Kidney (tissue), 14 donors: ENCODE data around the gene PITX2. TPM values are rescaled to one million over a fixed set of nuclear protein-coding genes. Genes with fewer than 3 reads are reported as not detected.

Experiments
- DNase-seq, 5 donors: peaks; one replicate each; pipeline ENCODE4 v3.0.0-alpha.2; 2013 to 2020
- FAIRE-seq: peaks from 2 replicates; lab custom pipeline; 2012; peaks lifted over from hg19 to GRCh38; lab: Jason Lieb, UNC
- H3K27ac ChIP-seq, 2 donors: one replicate each; pipeline ENCODE4 v1.7.0; 2013; ENCODE audit warnings: low read depth in 2 of 2, low read length in 2 of 2, inconsistent platforms in 1 of 2
- H3K27me3 ChIP-seq: one replicate; pipeline ENCODE4 v1.7.1; 2013; ENCODE audit warnings: low read length, inconsistent platforms; ENCODE audit not compliant: control insufficient read depth, insufficient read depth
- H3K36me3 ChIP-seq, 3 donors: one replicate each; pipeline versions ENCODE4 v1.7.0 to v1.7.1; 2013; ENCODE audit warnings: low read length in 3 of 3, control low read depth in 1 of 3, inconsistent platforms in 1 of 3; ENCODE audit not compliant: insufficient read depth in 3 of 3, control insufficient read depth in 2 of 3
- H3K4me1 ChIP-seq, 3 donors: one replicate each; pipeline versions ENCODE4 v1.7.0 to v1.7.1; 2013; ENCODE audit warnings: low read length in 3 of 3, inconsistent platforms in 1 of 3, low read depth in 1 of 3; ENCODE audit not compliant: control insufficient read depth in 2 of 3, insufficient read depth in 2 of 3
- H3K4me3 ChIP-seq, 3 donors: one replicate each; pipeline versions ENCODE4 v1.7.0 to v1.8.1; 2013; ENCODE audit warnings: low read length in 3 of 3, control low read depth in 1 of 3, inconsistent platforms in 1 of 3
- H3K9ac ChIP-seq, 3 donors: one replicate each; pipeline versions ENCODE4 v1.7.0 to v1.7.1; 2013; ENCODE audit warnings: low read length in 3 of 3, control low read depth in 1 of 3, inconsistent platforms in 1 of 3
- H3K9me3 ChIP-seq, 3 donors: one replicate each; pipeline versions ENCODE4 v1.7.0 to v1.7.1; 2013; ENCODE audit warnings: low read length in 3 of 3, control low read depth in 1 of 3, inconsistent platforms in 1 of 3; ENCODE audit not compliant: control insufficient read depth in 2 of 3, insufficient read depth in 1 of 3
- CTCF ChIP-seq: IDR thresholded peaks from 3 replicates; pipeline ENCODE4 v1.5.1; 2012; ENCODE audit warnings: mild to moderate bottlenecking, moderate library complexity, borderline replicate concordance; ENCODE audit not compliant: insufficient read depth; ENCODE audit errors: extremely low read depth
- intact Hi-C: fragments of 100-400 bp; cut with DNase I; formaldehyde crosslinking; loops from one replicate; pipeline ENCODE4 v1.11.1; 2022
- polyA plus RNA-seq: library from polyadenylated mRNA; stranded (reverse); fragments of 350-450 nt; fragmentation: Illumina TruSeq; extraction: RNeasy Lipid Tissue Mini Kit (QIAGEN cat#74804); gene quantifications from one replicate; pipeline ENCODE4 v1.2.3, GENCODE V29; 2014; ENCODE audit warnings: low read depth, low replicate concordance; ENCODE audit not compliant: insufficient read depth
- total RNA-seq: library from RNA; stranded (reverse); fragmentation: NEBNext Ultra II Directional; extraction: Animal tissue kit (Norgen Biotek cat#: 25700); gene quantifications from one replicate; pipeline ENCODE4 v1.2.1, GENCODE V29; 2021
- donor health status: control.
- donor health status: control.
- donor health status: control.
- donor health status: control.
- donor health status: control.
- donor health status: DM: yes; HTN: yes; CAD: no.
- donor health status: Normal renal cell carcinoma (clear cell type).

The PITX2 gene
- total and polyA plus RNA-seq, 2 donors from 2014 or later = 0.71 to 3.2 TPM

- FAIRE-seq = no peak
- Histone ChIP-seq H3K27me3 (peaks cover 92% of the 10 kb centered on the region), H3K4me3 (no peak overlapping the region), H3K27ac (no peak overlapping the region), H3K4me1 (peaks cover 0 to 15% (median 0%) of the 10 kb centered on the region in 3 donors), H3K9me3 (no peaks in the 10 kb centered on the region), H3K9ac (no peak overlapping the region), H3K36me3 (no peaks in the 10 kb centered on the region)
- DNase-seq = peak in 2 of 5 donors; percentile 9 to 33
- no peak for TF ChIP-seq CTCF
- intact Hi-C loops = no loop called here
Observed at GRCh38 chr4:110617075-110617640, 5.7 kb downstream of the PITX2 start.

GRCh38 chr4:110616238-110617074 lies 6.4 kb downstream of the PITX2 start:
- TF ChIP-seq CTCF = no peak
- Histone ChIP-seq H3K27me3 (peaks cover 91% of the 10 kb centered on the region), H3K4me1 (peaks cover 0 to 13% (median 0%) of the 10 kb centered on the region in 3 donors), H3K27ac (no peak overlapping the region), H3K9me3 (no peaks in the 10 kb centered on the region), H3K9ac (no peak overlapping the region), H3K36me3 (no peaks in the 10 kb centered on the region), H3K4me3 (peak overlapping the region in 1 of 3 donors; percentile 21)
- intact Hi-C loops = no loop called here
- FAIRE-seq = no peak
- peak in 3 of 5 donors; percentile 10 to 50 (median 14) for DNase-seq

GRCh38 chr4:110615353-110616237 lies 7.3 kb downstream of the PITX2 start:
- intact Hi-C loops = no loop called here
- H3K4me3 ChIP-seq = peak overlapping the region in 2 of 3 donors; percentile 16 to 21
- no peaks in the 10 kb centered on the region for H3K9me3 ChIP-seq
- peak; percentile 46 to 74 (median 62) for DNase-seq
- no peak overlapping the region for H3K9ac ChIP-seq
- peaks cover 89% of the 10 kb centered on the region for H3K27me3 ChIP-seq
- H3K4me1 ChIP-seq = peaks cover 0 to 11% (median 0%) of the 10 kb centered on the region in 3 donors
- no peak for TF ChIP-seq CTCF
- H3K36me3 ChIP-seq = no peaks in the 10 kb centered on the region
- no peak overlapping the region for H3K27ac ChIP-seq
- no peak for FAIRE-seq
